ENCODE measurements around the gene SUPT6H.

DNA sequence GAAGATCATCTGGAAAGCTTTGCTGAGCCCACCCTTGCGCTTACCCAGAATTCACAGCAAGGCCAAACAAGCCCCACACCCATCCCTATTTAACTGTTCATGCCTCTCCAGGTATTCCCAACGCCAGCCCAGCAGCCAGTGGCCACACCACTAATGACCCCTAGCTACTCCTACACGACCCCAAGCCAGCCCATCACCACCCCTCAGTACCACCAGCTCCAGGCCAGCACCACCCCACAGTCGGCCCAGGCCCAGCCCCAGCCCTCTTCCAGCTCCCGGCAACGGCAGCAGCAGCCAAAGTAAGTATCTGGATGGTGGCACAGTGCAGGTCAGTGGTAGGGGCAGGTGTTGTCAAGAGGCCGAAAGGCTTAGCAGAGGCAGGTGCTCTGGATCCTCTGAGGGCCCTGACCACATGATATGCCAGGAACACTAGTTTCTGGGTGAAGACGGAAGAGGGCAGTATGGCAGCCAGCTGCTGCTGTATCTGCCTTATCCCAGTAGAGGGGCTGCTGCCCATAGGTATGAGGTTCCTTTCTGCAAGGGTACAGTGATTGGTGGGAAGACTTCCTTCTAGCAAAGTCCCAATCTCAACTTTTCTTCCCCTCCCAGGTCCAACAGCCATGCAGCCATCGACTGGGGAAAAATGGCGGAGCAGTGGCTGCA lies 39.0 kb downstream of the SUPT6H start:
- no peak for TF ChIP-seq EZH2 (IDR thresholded peaks at IDR 0.05; ENCODE audit: borderline replicate concordance, low read length)
- TF ChIP-seq, protein P1, sequence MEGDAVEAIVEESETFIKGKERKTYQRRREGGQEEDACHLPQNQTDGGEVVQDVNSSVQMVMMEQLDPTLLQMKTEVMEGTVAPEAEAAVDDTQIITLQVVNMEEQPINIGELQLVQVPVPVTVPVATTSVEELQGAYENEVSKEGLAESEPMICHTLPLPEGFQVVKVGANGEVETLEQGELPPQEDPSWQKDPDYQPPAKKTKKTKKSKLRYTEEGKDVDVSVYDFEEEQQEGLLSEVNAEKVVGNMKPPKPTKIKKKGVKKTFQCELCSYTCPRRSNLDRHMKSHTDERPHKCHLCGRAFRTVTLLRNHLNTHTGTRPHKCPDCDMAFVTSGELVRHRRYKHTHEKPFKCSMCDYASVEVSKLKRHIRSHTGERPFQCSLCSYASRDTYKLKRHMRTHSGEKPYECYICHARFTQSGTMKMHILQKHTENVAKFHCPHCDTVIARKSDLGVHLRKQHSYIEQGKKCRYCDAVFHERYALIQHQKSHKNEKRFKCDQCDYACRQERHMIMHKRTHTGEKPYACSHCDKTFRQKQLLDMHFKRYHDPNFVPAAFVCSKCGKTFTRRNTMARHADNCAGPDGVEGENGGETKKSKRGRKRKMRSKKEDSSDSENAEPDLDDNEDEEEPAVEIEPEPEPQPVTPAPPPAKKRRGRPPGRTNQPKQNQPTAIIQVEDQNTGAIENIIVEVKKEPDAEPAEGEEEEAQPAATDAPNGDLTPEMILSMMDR (IDR thresholded peaks at IDR 0.05; ENCODE audit: low read length): no peak

Data from OCI-LY1 (cell line).